ENCODE measurements around the gene HNF4A. TPM values are rescaled to one million over a fixed set of nuclear protein-coding genes. Genes with fewer than 3 reads are reported as not detected.

HNF4A gene
- total RNA-seq, 2 experiments from 2014 or later: not detected

DNA sequence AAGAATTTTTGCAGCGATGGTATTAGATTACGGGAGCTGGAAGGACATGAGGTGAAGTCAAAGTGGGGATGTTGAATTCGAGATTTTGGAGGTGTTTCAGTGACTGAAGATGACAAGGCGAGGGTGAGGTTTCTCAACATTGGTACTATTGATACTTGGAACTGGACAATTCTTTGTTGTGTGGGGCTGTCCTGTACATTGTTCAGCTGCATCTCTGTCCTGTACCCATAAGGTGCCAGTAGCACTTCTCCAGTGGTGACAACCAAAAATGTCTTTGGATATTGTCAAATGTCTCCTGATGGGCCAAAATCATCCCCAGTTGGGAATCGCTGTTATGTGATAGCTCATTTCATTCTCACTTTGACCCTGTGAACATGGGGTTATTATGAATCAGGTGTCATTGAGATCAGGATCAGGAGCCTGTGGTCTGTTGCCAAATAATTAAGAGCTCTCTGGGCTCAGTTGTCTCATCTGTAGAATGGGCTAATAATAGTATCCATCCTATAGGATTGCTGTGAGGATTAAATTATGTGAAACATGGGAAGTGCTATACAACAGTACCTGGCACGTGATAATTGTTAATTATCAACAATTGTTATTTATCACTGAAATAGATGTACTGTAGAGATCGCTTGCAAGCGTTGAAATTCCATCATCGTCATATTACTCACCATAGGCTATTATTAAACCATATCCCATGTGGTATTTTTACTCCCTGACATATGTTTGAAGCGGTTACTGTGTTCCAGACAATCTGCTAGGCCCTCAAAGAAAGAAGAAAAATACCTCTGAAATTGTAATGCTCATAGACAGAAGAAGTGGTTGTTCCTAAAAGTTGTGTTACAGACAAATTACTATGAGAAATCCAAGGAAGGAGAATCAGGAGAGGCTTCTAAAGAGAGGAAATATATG, 71.6 kb downstream of the HNF4A start:
- no peak for ATAC-seq
- Mint-ChIP-seq H3K36me3 (ENCODE audit: low read depth) (no peaks in the 10 kb centered on the region), H3K27ac (no peak overlapping the region), H3K27me3 (ENCODE audit: low read depth) (no peaks in the 10 kb centered on the region), H3K4me1 (ENCODE audit: low read depth) (no peaks in the 10 kb centered on the region), H3K9me3 (ENCODE audit: insufficient read depth) (no peaks in the 10 kb centered on the region), H3K4me3 (no peak overlapping the region)
- POLR2A ChIA-PET: no interaction called here
- CTCF ChIA-PET: no interaction called here
- no peak for DNase-seq

GRCh38 chr20:44427804-44428173, 72.3 kb downstream of the HNF4A start:
- Mint-ChIP-seq H3K4me1 (ENCODE audit: low read depth) (no peaks in the 10 kb centered on the region), H3K36me3 (ENCODE audit: low read depth) (no peaks in the 10 kb centered on the region), H3K4me3 (no peak overlapping the region), H3K27ac (no peak overlapping the region), H3K9me3 (ENCODE audit: insufficient read depth) (no peaks in the 10 kb centered on the region), H3K27me3 (ENCODE audit: low read depth) (peaks cover 2% of the 10 kb centered on the region)
- ChIA-PET POLR2A (no interaction called here), CTCF (no interaction called here)
- DNase-seq (no peak), ATAC-seq (no peak)

- H3K4me3 Mint-ChIP-seq: no peak overlapping the region
- CTCF ChIA-PET: no interaction called here
These were observed 72.9 kb downstream of the HNF4A start for GRCh38 chr20:44428174-44429016.

DNA sequence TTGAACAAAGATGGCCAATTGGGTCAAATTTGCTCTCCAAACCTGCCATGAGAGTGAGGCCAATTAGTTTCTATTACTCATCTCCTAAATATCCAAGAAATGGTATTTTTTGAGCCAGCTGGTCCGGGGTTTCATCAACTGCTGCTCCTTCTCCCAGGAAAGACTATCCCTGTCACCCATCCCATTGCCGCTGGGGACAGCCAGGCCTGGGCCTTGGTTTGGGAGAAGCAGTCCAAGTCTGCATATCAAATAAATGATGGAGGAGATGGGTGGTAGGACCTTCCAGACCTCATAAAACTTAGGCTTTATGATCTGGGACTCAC, 73.5 kb downstream of the HNF4A start:
- H3K27ac Mint-ChIP-seq: no peak overlapping the region
- ChIA-PET CTCF (no interaction called here), POLR2A (no interaction called here)
- ATAC-seq (no peak), DNase-seq (no peak)
- no peak overlapping the region for H3K4me3 Mint-ChIP-seq
- no peaks in the 10 kb centered on the region for H3K9me3 Mint-ChIP-seq (ENCODE audit: insufficient read depth)
- peaks cover 5% of the 10 kb centered on the region for H3K27me3 Mint-ChIP-seq (ENCODE audit: low read depth)
- H3K4me1 Mint-ChIP-seq (ENCODE audit: low read depth): no peaks in the 10 kb centered on the region
- H3K36me3 Mint-ChIP-seq (ENCODE audit: low read depth): no peaks in the 10 kb centered on the region

More at GRCh38 chr20:44428174-44429016, 72.9 kb downstream of the HNF4A start:
- H3K9me3 Mint-ChIP-seq (ENCODE audit: insufficient read depth): no peaks in the 10 kb centered on the region
- H3K36me3 Mint-ChIP-seq (ENCODE audit: low read depth): no peaks in the 10 kb centered on the region
- ATAC-seq: no peak
- no peaks in the 10 kb centered on the region for H3K4me1 Mint-ChIP-seq (ENCODE audit: low read depth)
- no peak overlapping the region for H3K27ac Mint-ChIP-seq
- peaks cover 5% of the 10 kb centered on the region for H3K27me3 Mint-ChIP-seq (ENCODE audit: low read depth)
- POLR2A ChIA-PET: no interaction called here
- DNase-seq: no peak

DNA sequence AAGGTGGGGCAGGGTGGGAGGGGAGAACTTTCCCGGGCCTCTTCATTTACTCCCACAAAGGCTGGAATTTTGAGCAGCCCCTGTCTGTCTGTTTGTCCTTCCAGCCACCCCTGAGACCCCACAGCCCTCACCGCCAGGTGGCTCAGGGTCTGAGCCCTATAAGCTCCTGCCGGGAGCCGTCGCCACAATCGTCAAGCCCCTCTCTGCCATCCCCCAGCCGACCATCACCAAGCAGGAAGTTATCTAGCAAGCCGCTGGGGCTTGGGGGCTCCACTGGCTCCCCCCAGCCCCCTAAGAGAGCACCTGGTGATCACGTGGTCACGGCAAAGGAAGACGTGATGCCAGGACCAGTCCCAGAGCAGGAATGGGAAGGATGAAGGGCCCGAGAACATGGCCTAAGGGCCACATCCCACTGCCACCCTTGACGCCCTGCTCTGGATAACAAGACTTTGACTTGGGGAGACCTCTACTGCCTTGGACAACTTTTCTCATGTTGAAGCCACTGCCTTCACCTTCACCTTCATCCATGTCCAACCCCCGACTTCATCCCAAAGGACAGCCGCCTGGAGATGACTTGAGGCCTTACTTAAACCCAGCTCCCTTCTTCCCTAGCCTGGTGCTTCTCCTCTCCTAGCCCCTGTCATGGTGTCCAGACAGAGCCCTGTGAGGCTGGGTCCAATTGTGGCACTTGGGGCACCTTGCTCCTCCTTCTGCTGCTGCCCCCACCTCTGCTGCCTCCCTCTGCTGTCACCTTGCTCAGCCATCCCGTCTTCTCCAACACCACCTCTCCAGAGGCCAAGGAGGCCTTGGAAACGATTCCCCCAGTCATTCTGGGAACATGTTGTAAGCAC, 74.1 kb downstream of the HNF4A start:
- DNase-seq: no peak
- Mint-ChIP-seq H3K27me3 (ENCODE audit: low read depth) (peaks cover 5% of the 10 kb centered on the region), H3K27ac (no peak overlapping the region), H3K9me3 (ENCODE audit: insufficient read depth) (no peaks in the 10 kb centered on the region), H3K4me1 (ENCODE audit: low read depth) (no peaks in the 10 kb centered on the region), H3K36me3 (ENCODE audit: low read depth) (no peaks in the 10 kb centered on the region), H3K4me3 (no peak overlapping the region)
- no peak for ATAC-seq
- ChIA-PET POLR2A (no interaction called here), CTCF (no interaction called here)

DNA sequence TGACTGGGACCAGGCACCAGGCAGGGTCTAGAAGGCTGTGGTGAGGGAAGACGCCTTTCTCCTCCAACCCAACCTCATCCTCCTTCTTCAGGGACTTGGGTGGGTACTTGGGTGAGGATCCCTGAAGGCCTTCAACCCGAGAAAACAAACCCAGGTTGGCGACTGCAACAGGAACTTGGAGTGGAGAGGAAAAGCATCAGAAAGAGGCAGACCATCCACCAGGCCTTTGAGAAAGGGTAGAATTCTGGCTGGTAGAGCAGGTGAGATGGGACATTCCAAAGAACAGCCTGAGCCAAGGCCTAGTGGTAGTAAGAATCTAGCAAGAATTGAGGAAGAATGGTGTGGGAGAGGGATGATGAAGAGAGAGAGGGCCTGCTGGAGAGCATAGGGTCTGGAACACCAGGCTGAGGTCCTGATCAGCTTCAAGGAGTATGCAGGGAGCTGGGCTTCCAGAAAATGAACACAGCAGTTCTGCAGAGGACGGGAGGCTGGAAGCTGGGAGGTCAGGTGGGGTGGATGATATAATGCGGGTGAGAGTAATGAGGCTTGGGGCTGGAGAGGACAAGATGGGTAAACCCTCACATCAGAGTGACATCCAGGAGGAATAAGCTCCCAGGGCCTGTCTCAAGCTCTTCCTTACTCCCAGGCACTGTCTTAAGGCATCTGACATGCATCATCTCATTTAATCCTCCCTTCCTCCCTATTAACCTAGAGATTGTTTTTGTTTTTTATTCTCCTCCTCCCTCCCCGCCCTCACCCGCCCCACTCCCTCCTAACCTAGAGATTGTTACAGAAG, 75.0 kb downstream of the HNF4A start:
- DNase-seq: no peak
- no peaks in the 10 kb centered on the region for H3K9me3 Mint-ChIP-seq (ENCODE audit: insufficient read depth)
- no peak overlapping the region for H3K27ac Mint-ChIP-seq
- no peaks in the 10 kb centered on the region for H3K36me3 Mint-ChIP-seq (ENCODE audit: low read depth)
- H3K27me3 Mint-ChIP-seq (ENCODE audit: low read depth): peaks cover 5% of the 10 kb centered on the region
- ATAC-seq: no peak
- POLR2A ChIA-PET: no interaction called here
- CTCF ChIA-PET: no interaction called here
- no peak overlapping the region for H3K4me3 Mint-ChIP-seq
- H3K4me1 Mint-ChIP-seq (ENCODE audit: low read depth): no peaks in the 10 kb centered on the region

DNA sequence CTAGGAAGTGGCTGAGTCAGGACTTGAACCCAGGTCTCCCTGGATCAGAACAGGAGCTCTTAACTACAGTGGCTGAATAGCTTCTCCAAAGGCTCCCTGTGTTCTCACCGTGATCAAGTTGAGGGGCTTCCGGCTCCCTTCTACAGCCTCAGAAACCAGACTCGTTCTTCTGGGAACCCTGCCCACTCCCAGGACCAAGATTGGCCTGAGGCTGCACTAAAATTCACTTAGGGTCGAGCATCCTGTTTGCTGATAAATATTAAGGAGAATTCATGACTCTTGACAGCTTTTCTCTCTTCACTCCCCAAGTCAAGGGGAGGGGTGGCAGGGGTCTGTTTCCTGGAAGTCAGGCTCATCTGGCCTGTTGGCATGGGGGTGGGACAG, 75.6 kb downstream of the HNF4A start:
- Mint-ChIP-seq H3K4me1 (ENCODE audit: low read depth) (no peaks in the 10 kb centered on the region), H3K36me3 (ENCODE audit: low read depth) (no peaks in the 10 kb centered on the region), H3K9me3 (ENCODE audit: insufficient read depth) (no peaks in the 10 kb centered on the region), H3K27ac (no peak overlapping the region), H3K27me3 (ENCODE audit: low read depth) (peaks cover 5% of the 10 kb centered on the region), H3K4me3 (no peak overlapping the region)
- POLR2A ChIA-PET: no interaction called here
- CTCF ChIA-PET: no interaction called here
- ATAC-seq (no peak), DNase-seq (no peak)

DNA sequence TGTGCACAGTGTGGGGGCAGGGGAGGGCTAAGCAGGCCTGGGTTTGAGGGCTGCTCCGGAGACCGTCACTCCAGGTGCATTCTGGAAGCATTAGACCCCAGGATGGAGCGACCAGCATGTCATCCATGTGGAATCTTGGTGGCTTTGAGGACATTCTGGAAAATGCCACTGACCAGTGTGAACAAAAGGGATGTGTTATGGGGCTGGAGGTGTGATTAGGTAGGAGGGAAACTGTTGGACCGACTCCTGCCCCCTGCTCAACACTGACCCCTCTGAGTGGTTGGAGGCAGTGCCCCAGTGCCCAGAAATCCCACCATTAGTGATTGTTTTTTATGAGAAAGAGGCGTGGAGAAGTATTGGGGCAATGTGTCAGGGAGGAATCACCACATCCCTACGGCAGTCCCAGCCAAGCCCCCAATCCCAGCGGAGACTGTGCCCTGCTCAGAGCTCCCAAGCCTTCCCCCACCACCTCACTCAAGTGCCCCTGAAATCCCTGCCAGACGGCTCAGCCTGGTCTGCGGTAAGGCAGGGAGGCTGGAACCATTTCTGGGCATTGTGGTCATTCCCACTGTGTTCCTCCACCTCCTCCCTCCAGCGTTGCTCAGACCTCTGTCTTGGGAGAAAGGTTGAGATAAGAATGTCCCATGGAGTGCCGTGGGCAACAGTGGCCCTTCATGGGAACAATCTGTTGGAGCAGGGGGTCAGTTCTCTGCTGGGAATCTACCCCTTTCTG, 76.2 kb downstream of the HNF4A start:
- peaks cover 5% of the 10 kb centered on the region for H3K27me3 Mint-ChIP-seq (ENCODE audit: low read depth)
- ChIA-PET POLR2A (no interaction called here), CTCF (no interaction called here)
- H3K4me3 Mint-ChIP-seq: no peak overlapping the region
- no peak overlapping the region for H3K27ac Mint-ChIP-seq
- no peaks in the 10 kb centered on the region for H3K9me3 Mint-ChIP-seq (ENCODE audit: insufficient read depth)
- H3K36me3 Mint-ChIP-seq (ENCODE audit: low read depth): no peaks in the 10 kb centered on the region
- no peak for DNase-seq
- no peaks in the 10 kb centered on the region for H3K4me1 Mint-ChIP-seq (ENCODE audit: low read depth)
- ATAC-seq: no peak

- Mint-ChIP-seq H3K4me3 (no peak overlapping the region), H3K9me3 (ENCODE audit: insufficient read depth) (no peaks in the 10 kb centered on the region), H3K4me1 (ENCODE audit: low read depth) (no peaks in the 10 kb centered on the region), H3K36me3 (ENCODE audit: low read depth) (no peaks in the 10 kb centered on the region), H3K27me3 (ENCODE audit: low read depth) (peaks cover 5% of the 10 kb centered on the region), H3K27ac (no peak overlapping the region)
- CTCF ChIA-PET: no interaction called here
- DNase-seq (no peak), ATAC-seq (no peak)
- POLR2A ChIA-PET: no interaction called here
These were observed 77.4 kb downstream of the HNF4A start for GRCh38 chr20:44432618-44433577.

DNA sequence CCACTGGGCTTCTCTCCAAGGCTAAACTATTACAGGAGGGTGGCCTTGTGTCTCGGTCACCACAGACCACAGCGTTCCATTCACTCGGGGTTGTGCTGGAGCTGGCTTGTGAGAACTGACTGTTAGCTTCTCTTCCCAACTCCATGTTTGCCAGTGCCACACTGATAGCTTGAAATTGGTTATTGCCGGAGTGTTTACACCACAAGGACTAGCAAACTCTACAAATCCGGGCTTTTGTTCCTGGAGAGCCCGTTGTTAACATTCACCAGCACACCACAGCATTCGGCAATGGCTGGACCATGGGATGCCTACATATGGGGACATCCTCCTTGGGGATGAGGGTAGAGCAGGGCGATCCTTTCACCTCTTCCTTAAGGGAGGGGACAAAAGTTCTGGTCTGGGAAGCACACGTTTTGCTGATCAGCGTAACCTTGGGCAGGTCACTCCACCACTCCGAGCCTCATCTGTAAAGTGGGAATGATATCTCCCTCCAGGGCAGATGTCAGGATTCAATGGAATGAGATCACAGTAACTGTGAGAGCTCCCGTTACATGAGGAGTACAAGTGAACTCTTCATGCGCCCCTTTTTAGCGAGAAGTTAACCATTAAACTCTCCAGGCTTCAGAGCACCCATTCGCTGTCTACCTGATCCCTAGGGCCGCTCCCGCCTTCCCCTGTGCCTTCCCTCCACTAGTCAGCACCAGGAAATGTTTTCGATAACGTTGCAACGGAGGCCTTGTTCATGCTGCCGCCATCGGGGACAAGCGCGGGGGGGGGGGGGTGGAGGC, 78.4 kb downstream of the HNF4A start:
- CTCF ChIA-PET: interaction anchor here (1.0 kb wide), 1 partner anchor 16 kb away, joined by 3 read pairs; no protein-coding TSS in a partner anchor
- no peak overlapping the region for H3K27ac Mint-ChIP-seq
- ATAC-seq (no peak), DNase-seq (no peak)
- H3K27me3 Mint-ChIP-seq (ENCODE audit: low read depth): peaks cover 5% of the 10 kb centered on the region
- POLR2A ChIA-PET: no interaction called here
- no peaks in the 10 kb centered on the region for H3K9me3 Mint-ChIP-seq (ENCODE audit: insufficient read depth)
- H3K4me3 Mint-ChIP-seq: no peak overlapping the region
- no peaks in the 10 kb centered on the region for H3K36me3 Mint-ChIP-seq (ENCODE audit: low read depth)
- H3K4me1 Mint-ChIP-seq (ENCODE audit: low read depth): no peaks in the 10 kb centered on the region
